Measurements from ENCODE around the gene CGB2. TPM values are rescaled to one million over a fixed set of nuclear protein-coding genes. Genes with fewer than 3 reads are reported as not detected.
"Not testable (repeated sequence)": the region's sequence is repeated elsewhere in the genome, so short reads cannot be mapped to it uniquely, and the experiment has no call there.

CGB2 gene
- total RNA-seq = not detected

DNA sequence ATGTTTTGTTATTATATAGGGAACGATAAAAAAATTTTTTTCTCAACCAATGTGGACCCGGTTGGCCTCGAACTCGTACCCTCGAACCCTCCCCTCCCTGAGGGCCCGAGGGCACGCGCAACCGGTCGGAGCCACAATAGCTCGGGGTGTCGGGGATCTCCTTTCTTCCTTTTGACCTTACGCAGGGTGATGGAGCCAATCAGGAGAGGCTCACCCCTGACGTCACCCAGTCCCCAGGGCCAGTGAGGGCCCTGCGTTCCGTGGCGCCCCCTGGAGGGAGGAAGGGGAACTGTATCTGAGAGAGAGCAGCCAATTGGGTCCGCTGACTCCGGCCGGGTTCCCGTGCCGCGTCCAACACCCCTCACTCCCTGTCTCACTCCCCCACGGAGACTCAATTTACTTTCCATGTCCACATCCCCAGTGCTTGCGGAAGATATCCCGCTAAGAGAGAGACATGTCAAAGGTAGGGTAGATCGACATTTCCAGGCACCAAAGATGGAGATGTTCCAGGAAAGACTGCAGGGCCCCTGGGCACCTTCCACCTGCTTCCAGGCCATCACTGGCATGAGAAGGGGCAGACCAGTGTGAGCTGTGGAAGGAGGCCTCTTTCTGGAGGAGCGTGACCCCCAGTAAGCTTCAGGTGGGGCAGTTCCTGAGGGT is at the start of gene CGB2:
Gene CGB2 (plus strand): TSS at position 249 of the 660 bp plus-strand sequence. CDS start 206 bp downstream, at position 455.
- not testable (repeated sequence) for H3K4me1 Mint-ChIP-seq, H3K9me3 Mint-ChIP-seq, H3K36me3 Mint-ChIP-seq
- H3K27me3 Mint-ChIP-seq = peaks cover 10% of the 10 kb centered on the region
- peak within 1 kb of the TSS; percentile 19 for H3K4me3 Mint-ChIP-seq
- H3K27ac Mint-ChIP-seq = peak within 1 kb of the TSS; percentile 68
- DNase-seq = peak; percentile 78

- no peak overlapping the region for H3K27ac Mint-ChIP-seq
- peaks cover 28% of the 10 kb centered on the region for H3K36me3 Mint-ChIP-seq
- no peaks in the 10 kb centered on the region for H3K9me3 Mint-ChIP-seq
- DNase-seq = no peak
- no peaks in the 10 kb centered on the region for H3K27me3 Mint-ChIP-seq
- H3K4me1 Mint-ChIP-seq = peaks cover 10% of the 10 kb centered on the region
- H3K4me3 Mint-ChIP-seq = no peak overlapping the region
Observed at GRCh38 chr19:48982280-48982679, 49.4 kb upstream of the CGB2 start.

DNA sequence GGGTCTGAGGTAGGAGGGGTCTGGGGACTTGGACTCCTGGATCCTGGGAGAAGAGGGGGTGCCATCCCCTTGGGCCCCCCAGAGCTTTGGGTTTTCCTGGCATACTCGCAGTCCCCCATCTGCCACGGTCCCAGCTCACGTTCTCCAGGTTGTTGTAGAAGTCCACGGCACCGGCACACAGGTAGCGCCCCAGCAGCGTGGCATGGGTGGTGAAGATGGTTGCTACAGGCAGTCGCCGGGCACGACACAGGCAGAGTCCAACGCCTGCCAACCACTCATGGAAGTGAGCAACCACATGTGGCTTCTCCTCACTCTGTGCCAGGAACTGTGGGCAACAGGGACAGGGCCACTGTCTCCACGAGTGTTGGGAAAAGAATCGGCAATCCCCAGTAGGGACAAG is 46.0 kb upstream of the CGB2 start:
- no peaks in the 10 kb centered on the region for H3K9me3 Mint-ChIP-seq
- H3K27ac Mint-ChIP-seq = no peak overlapping the region
- H3K4me1 Mint-ChIP-seq = peaks cover 17% of the 10 kb centered on the region
- no peaks in the 10 kb centered on the region for H3K27me3 Mint-ChIP-seq
- no peak for DNase-seq
- no peak overlapping the region for H3K4me3 Mint-ChIP-seq
- H3K36me3 Mint-ChIP-seq = peaks cover 26% of the 10 kb centered on the region

DNA sequence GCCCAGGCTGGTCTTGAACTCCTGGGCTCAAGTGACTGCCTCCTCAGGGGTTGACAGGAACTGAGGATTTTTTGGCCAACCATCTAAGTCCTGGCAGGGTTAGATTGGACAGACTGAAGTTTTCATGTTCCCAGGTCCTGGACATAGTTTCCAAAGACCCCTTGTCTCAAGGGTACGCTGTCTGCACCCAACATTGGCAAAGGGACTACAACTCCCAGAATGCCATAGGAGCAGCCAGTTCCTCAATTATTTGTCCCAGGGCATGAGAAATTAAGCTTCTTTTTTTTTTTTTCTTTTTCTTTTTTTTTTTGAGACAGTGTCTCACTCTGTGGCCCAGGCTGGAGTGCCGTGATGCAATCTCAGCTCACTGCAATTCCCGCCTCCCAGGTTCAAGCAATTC is 45.5 kb upstream of the CGB2 start:
- no peaks in the 10 kb centered on the region for H3K27me3 Mint-ChIP-seq
- DNase-seq = no peak
- no peak overlapping the region for H3K4me3 Mint-ChIP-seq
- no peak overlapping the region for H3K27ac Mint-ChIP-seq
- H3K9me3 Mint-ChIP-seq = no peaks in the 10 kb centered on the region
- H3K4me1 Mint-ChIP-seq = peaks cover 21% of the 10 kb centered on the region
- peaks cover 26% of the 10 kb centered on the region for H3K36me3 Mint-ChIP-seq

DNA sequence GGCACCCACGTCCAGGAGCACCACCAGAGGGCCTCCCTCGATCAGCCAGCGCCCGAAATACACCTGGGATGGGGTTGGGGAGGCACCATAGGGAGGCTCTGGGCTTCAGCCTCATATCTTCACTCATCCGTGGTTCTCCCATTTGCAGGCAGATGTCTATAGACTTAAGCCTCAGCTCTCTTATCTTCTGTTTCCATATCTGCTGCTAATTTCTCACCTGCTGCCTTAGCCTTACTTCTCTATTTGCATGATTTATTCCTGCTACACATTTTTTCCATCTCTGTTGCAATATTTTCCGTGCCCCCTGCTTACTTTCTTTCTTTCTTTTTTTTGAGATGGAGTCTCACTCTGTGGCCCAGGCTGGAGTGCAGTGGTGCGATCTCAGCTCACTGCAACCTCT is 44.4 kb upstream of the CGB2 start:
- H3K4me3 Mint-ChIP-seq = no peak overlapping the region
- no peak for DNase-seq
- H3K27me3 Mint-ChIP-seq = no peaks in the 10 kb centered on the region
- H3K36me3 Mint-ChIP-seq = peaks cover 25% of the 10 kb centered on the region
- no peaks in the 10 kb centered on the region for H3K9me3 Mint-ChIP-seq
- H3K4me1 Mint-ChIP-seq = peaks cover 26% of the 10 kb centered on the region
- H3K27ac Mint-ChIP-seq = peak overlapping the region; percentile 70

- Mint-ChIP-seq H3K9me3 (no peaks in the 10 kb centered on the region), H3K4me3 (no peak overlapping the region), H3K36me3 (peaks cover 21% of the 10 kb centered on the region), H3K27ac (peak overlapping the region; percentile 70), H3K27me3 (no peaks in the 10 kb centered on the region), H3K4me1 (peaks cover 27% of the 10 kb centered on the region)
- DNase-seq = no peak
Observed at GRCh38 chr19:48988286-48988685, 43.4 kb upstream of the CGB2 start.

GRCh38 chr19:48988860-48989259 is 42.8 kb upstream of the CGB2 start:
- H3K27ac Mint-ChIP-seq = peak overlapping the region; percentile 40
- H3K9me3 Mint-ChIP-seq = no peaks in the 10 kb centered on the region
- H3K4me1 Mint-ChIP-seq = peaks cover 27% of the 10 kb centered on the region
- peaks cover 19% of the 10 kb centered on the region for H3K36me3 Mint-ChIP-seq
- DNase-seq = no peak
- H3K27me3 Mint-ChIP-seq = no peaks in the 10 kb centered on the region
- no peak overlapping the region for H3K4me3 Mint-ChIP-seq

GRCh38 chr19:48989701-48990291 is 41.9 kb upstream of the CGB2 start:
- peak overlapping the region; percentile 18 for H3K27ac Mint-ChIP-seq
- H3K9me3 Mint-ChIP-seq = no peaks in the 10 kb centered on the region
- no peaks in the 10 kb centered on the region for H3K27me3 Mint-ChIP-seq
- peaks cover 33% of the 10 kb centered on the region for H3K4me1 Mint-ChIP-seq
- DNase-seq = no peak
- H3K36me3 Mint-ChIP-seq = peaks cover 24% of the 10 kb centered on the region
- H3K4me3 Mint-ChIP-seq = no peak overlapping the region

GRCh38 chr19:48990400-48990799 is 41.3 kb upstream of the CGB2 start:
- H3K36me3 Mint-ChIP-seq = peaks cover 30% of the 10 kb centered on the region
- peak overlapping the region; percentile 18 for H3K27ac Mint-ChIP-seq
- peaks cover 38% of the 10 kb centered on the region for H3K4me1 Mint-ChIP-seq
- H3K27me3 Mint-ChIP-seq = no peaks in the 10 kb centered on the region
- H3K4me3 Mint-ChIP-seq = no peak overlapping the region
- H3K9me3 Mint-ChIP-seq = no peaks in the 10 kb centered on the region
- DNase-seq = no peak

DNA sequence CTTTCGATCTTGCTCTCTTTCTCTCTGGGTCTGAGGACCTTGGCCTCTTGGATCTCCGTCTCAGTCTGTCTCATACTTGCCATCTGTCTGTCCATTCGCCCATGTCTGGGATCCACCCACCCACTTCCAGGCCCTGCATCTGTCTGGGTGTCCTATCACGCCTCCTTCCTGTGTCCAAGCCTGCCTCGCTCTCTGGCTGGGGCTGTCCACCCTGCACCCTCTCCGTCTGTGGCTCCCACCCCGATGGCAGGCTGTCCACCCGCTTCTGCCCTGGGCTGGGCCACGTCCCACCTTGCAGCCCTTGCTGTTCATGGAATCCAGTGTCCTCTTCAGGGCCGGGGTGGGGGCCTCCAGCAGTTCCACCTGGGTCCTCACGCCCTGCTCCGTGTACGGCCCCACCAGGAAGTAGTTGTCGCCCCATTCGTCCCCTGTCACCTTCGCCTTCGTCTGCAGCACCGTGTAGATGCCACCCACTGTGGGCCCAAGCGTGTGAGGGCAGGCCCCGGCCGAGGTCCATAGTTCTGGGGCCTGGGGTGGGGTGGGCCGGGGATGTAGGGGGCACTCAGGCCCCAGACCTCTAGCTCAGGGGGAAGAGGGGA is 40.6 kb upstream of the CGB2 start:
- Mint-ChIP-seq H3K9me3 (no peaks in the 10 kb centered on the region), H3K36me3 (peaks cover 30% of the 10 kb centered on the region), H3K27ac (no peak overlapping the region), H3K27me3 (no peaks in the 10 kb centered on the region), H3K4me3 (no peak overlapping the region), H3K4me1 (peaks cover 38% of the 10 kb centered on the region)
- DNase-seq = no peak

DNA sequence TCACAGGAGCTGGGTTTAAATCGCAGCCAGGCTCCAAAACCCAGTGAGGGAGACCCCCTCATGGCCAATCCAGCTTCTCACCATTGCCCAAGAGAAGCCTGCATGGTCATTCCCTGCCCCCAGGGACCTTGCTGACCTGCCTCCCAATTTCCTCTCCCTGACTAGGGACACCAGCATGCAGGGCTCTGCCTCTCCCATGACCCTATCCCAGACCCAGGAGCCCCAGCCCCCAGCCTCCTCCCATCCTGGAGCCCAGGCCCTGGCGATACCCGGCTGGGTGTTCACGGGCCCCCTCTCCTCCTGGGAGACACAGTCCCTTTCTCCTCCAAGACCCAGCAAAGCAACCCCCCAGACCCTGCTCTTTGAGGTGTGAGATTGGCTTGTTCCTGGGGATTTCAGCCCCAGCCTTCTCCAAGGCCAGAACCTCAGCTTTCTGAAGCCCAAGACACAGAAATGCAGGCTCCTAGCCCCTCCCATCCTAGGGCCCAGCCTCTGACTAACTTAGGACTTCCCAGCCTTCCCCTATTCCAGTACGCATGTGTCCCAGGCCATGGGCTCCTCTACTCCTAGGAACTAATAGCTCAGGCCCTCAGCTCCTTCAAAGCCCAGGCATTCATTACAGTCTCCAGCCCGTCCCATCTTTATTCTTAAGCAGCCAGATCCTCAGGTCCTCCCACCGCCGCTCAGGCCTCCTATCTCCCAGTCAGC is 39.7 kb upstream of the CGB2 start:
- Mint-ChIP-seq H3K27ac (peak overlapping the region; percentile 87), H3K4me1 (peaks cover 34% of the 10 kb centered on the region), H3K27me3 (no peaks in the 10 kb centered on the region), H3K4me3 (peak overlapping the region; percentile 100), H3K9me3 (no peaks in the 10 kb centered on the region), H3K36me3 (peaks cover 32% of the 10 kb centered on the region)
- no peak for DNase-seq

DNA sequence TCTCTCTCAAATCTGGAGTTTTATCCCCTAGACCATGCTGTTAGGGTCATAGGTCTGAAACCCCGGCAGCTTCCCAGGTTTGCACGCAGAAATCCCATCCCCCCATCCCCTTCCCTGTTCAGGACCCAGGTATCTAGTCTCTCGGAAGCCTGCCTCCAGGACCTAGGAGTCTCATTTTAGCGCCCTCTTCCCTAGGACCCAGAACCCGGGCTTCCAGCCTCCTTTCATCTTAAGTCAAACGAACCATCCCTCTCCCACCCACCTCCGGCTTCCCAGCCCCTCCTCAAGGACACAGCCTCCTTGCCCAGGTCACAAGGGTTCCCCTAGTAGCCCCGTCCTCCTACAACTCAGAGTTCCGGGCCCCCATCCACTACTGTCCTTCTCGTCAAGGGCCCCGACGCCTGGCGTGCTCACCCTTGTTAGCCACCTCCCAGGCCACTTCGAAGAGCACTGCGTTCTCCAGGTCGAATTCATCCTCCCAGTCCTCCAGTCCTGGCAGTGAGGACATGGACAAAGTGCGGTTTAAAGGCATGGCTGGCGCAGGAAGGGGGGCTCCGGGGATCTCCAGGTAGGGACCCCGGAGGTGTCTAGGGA is 39.0 kb upstream of the CGB2 start:
- DNase-seq = no peak
- H3K36me3 Mint-ChIP-seq = peaks cover 33% of the 10 kb centered on the region
- peak overlapping the region; percentile 100 for H3K4me3 Mint-ChIP-seq
- H3K4me1 Mint-ChIP-seq = peaks cover 28% of the 10 kb centered on the region
- H3K27me3 Mint-ChIP-seq = no peaks in the 10 kb centered on the region
- H3K27ac Mint-ChIP-seq = peak overlapping the region; percentile 87
- no peaks in the 10 kb centered on the region for H3K9me3 Mint-ChIP-seq

GRCh38 chr19:48993175-48994034 is 38.3 kb upstream of the CGB2 start, which contains the start of the genes GYS1 and RUVBL2:
Gene GYS1 (minus strand): TSS chr19:48993309. CDS start chr19:48993112, 197 bp downstream.
Gene RUVBL2 (plus strand): TSS chr19:48993887. CDS start chr19:48993912, 25 bp downstream.
- Mint-ChIP-seq H3K4me1 (peaks cover 22% of the 10 kb centered on the region), H3K4me3 (peak within 1 kb of the TSS; percentile 100), H3K36me3 (peaks cover 27% of the 10 kb centered on the region), H3K27me3 (no peaks in the 10 kb centered on the region), H3K9me3 (no peaks in the 10 kb centered on the region), H3K27ac (peak within 1 kb of the TSS; percentile 96)
- DNase-seq = peak; percentile 100

GRCh38 chr19:48994035-48994386 is 37.7 kb upstream of the CGB2 start:
- H3K27ac Mint-ChIP-seq = peak overlapping the region; percentile 96
- H3K4me1 Mint-ChIP-seq = peaks cover 22% of the 10 kb centered on the region
- DNase-seq = no peak
- H3K36me3 Mint-ChIP-seq = peaks cover 22% of the 10 kb centered on the region
- H3K4me3 Mint-ChIP-seq = peak overlapping the region; percentile 100
- no peaks in the 10 kb centered on the region for H3K27me3 Mint-ChIP-seq
- no peaks in the 10 kb centered on the region for H3K9me3 Mint-ChIP-seq

Data from activated naive CD8-positive, alpha-beta T cell treated with anti-CD3 and anti-CD28 coated beads for 36 hours (primary cell).